Panc1 (cell line): ENCODE results near the gene ZER1. TPM values are rescaled to one million over a fixed set of nuclear protein-coding genes. Genes with fewer than 3 reads are reported as not detected.

Experiments
- ATAC-seq: fragments of 200-7000 bp; cut with Tn5 transposase; 2 replicates; pipeline ENCODE4 v1.9.1; 2020; ENCODE audit warnings: mild to moderate bottlenecking, moderate library complexity
- BruUV-seq: library from RNA; stranded (reverse); fragments of 400-500 nt; replicated peaks from 2 replicates; lab custom pipeline; 2021; lab: Mats Ljungman, UMichigan
- CTCF ChIA-PET: fragments of 300-600 bp; sonication (Branson Sonifier 250); formaldehyde crosslinking; loops from one replicate; lab custom pipeline; 2022; ENCODE audit warnings: antibody characterized with exemption; lab: Charles Lee
- POLR2A ChIA-PET: fragments of 300-600 bp; sonication (Branson Sonifier 250); formaldehyde crosslinking; loops from one replicate; lab custom pipeline; 2022; ENCODE audit warnings: antibody characterized with exemption; lab: Charles Lee
- DNase-seq: peaks from one replicate; pipeline ENCODE4 v3.0.0-alpha.2; 2010; ENCODE audit warnings: low read depth, low spot score
- H3K27ac ChIP-seq: 2 replicates; pipeline ENCODE4 v1.5.1; 2011; ENCODE audit warnings: mild to moderate bottlenecking, low read length, inconsistent platforms
- H3K27me3 ChIP-seq: fragments of 200-500 bp; sonication (Bioruptor generic); 2 replicates; pipeline ENCODE4 v1.6.0; 2014; ENCODE audit warnings: low read length, inconsistent platforms; ENCODE audit not compliant: control insufficient read depth, insufficient read depth
- H3K36me3 ChIP-seq: fragments of 200-500 bp; sonication (Bioruptor generic); 2 replicates; pipeline ENCODE4 v1.5.1; 2014; ENCODE audit warnings: inconsistent platforms, mild to moderate bottlenecking, low read length, moderate library complexity; ENCODE audit not compliant: control insufficient read depth, insufficient read depth
- H3K4me1 ChIP-seq: 2 replicates; pipeline ENCODE4 v1.5.1; 2011; ENCODE audit warnings: inconsistent platforms, mild to moderate bottlenecking, low read length, moderate library complexity; ENCODE audit not compliant: control insufficient read depth, insufficient read depth
- H3K4me3 ChIP-seq, 2 experiments: 2 replicates each; pipeline ENCODE4 v1.5.1; 2011 to 2012; ENCODE audit warnings: low read depth in 2 of 2, low read length in 2 of 2, mild to moderate bottlenecking in 2 of 2, inconsistent platforms in 1 of 2, moderate library complexity in 1 of 2
- H3K9me3 ChIP-seq: fragments of 200-500 bp; sonication (Bioruptor generic); 2 replicates; pipeline ENCODE4 v1.5.1; 2014; ENCODE audit warnings: low read depth, mild to moderate bottlenecking, inconsistent platforms, low read length, moderate library complexity; ENCODE audit not compliant: control insufficient read depth, insufficient read depth
- CTCF ChIP-seq: fragments of 450-650 bp; IDR thresholded peaks from 2 replicates; pipeline ENCODE4 v1.5.1; 2017; ENCODE audit warnings: mild to moderate bottlenecking
- POLR2AphosphoS5 ChIP-seq: IDR thresholded peaks from 2 replicates; pipeline ENCODE4 v1.6.1; 2012; ENCODE audit warnings: mild to moderate bottlenecking, low read depth, low read length, moderate library complexity
- SIN3A ChIP-seq: IDR thresholded peaks from 2 replicates; pipeline ENCODE4 v1.6.1; 2012; ENCODE audit warnings: low read depth, mild to moderate bottlenecking, low read length, moderate library complexity, borderline replicate concordance; ENCODE audit not compliant: insufficient read depth
- TCF7L2 ChIP-seq: IDR thresholded peaks from 2 replicates; pipeline ENCODE4 v1.6.1; 2011; ENCODE audit warnings: mild to moderate bottlenecking, low read depth, low read length, inconsistent platforms
- in situ Hi-C: cut with HindIII; loops from 2 replicates; pipeline ENCODE4 v1.10.0; 2016; ENCODE audit warnings: low sequenced_read_pairs, low pct_unique_long_range_greater_than_20kb
- intact Hi-C: fragments of 100-400 bp; cut with micrococcal nuclease; formaldehyde crosslinking; loops from one replicate; pipeline ENCODE4 v1.10.0; 2022; ENCODE audit not compliant: unreplicated experiment
- total RNA-seq: library from RNA; stranded (reverse); gene quantifications from one replicate; pipeline ENCODE4 v1.2.1, GENCODE V29; 2021; ENCODE audit not compliant: unreplicated experiment
- TF ChIP-seq, protein P1 (sequence below), 2 experiments: IDR thresholded peaks; 2 replicates each; pipeline ENCODE4 v1.6.1; 2011 to 2012; ENCODE audit warnings: low read depth in 2 of 2, control low read depth in 1 of 2, low read length in 1 of 2, mild to moderate bottlenecking in 1 of 2, moderate library complexity in 1 of 2; ENCODE audit not compliant: insufficient read depth in 1 of 2

ZER1 gene
- total RNA-seq, 1 experiment from 2014 or later = 16.2 TPM

DNA sequence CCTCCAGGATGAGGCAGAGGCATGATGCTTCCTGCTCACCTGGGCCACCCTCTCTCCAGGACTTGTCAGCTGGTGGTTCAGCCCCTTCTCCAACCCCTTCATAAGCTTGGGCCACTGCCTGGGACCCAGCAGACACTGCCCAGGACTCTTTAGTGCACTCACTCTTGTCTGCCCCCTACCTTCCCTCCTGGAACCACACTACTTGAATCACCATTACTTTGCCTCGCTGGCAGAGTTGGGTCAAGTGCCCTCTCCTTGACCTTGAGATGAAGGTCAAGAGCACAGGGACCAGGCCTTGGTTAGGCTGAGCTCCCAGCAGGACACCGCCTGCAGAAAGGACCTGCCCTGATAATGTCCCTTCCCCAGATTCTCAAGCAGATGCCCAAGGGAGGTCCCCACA lies 38.1 kb upstream of the ZER1 start:
- Histone ChIP-seq H3K27me3 (no peaks in the 10 kb centered on the region), H3K4me3 (no peak overlapping the region), H3K4me1 (no peaks in the 10 kb centered on the region), H3K27ac (no peak overlapping the region), H3K9me3 (no peaks in the 10 kb centered on the region), H3K36me3 (no peaks in the 10 kb centered on the region)
- intact Hi-C loops = loop anchor here (10.0 kb wide), 1 partner anchor 75 kb away; no protein-coding TSS in a partner anchor
- ChIA-PET POLR2A (no interaction called here), CTCF (no interaction called here)
- TF ChIP-seq POLR2AphosphoS5 = no peak
- TF ChIP-seq CTCF = no peak
- no peak for DNase-seq
- 0 out of 2 replicates have a peak, but pooled peaks have one; percentile 42 for ATAC-seq
- TSS peak; percentile 70 for BruUV-seq
- in situ Hi-C loops = no loop called here

- Histone ChIP-seq H3K9me3 (no peaks in the 10 kb centered on the region), H3K4me1 (no peaks in the 10 kb centered on the region), H3K36me3 (no peaks in the 10 kb centered on the region), H3K4me3 (no peak overlapping the region), H3K27me3 (no peaks in the 10 kb centered on the region), H3K27ac (no peak overlapping the region)
- no peak for DNase-seq
- POLR2A ChIA-PET = no interaction called here
- ATAC-seq = no peak
- TF ChIP-seq CTCF (no peak), POLR2AphosphoS5 (no peak), TCF7L2 (no peak), SIN3A (no peak)
- TF ChIP-seq, protein P1, sequence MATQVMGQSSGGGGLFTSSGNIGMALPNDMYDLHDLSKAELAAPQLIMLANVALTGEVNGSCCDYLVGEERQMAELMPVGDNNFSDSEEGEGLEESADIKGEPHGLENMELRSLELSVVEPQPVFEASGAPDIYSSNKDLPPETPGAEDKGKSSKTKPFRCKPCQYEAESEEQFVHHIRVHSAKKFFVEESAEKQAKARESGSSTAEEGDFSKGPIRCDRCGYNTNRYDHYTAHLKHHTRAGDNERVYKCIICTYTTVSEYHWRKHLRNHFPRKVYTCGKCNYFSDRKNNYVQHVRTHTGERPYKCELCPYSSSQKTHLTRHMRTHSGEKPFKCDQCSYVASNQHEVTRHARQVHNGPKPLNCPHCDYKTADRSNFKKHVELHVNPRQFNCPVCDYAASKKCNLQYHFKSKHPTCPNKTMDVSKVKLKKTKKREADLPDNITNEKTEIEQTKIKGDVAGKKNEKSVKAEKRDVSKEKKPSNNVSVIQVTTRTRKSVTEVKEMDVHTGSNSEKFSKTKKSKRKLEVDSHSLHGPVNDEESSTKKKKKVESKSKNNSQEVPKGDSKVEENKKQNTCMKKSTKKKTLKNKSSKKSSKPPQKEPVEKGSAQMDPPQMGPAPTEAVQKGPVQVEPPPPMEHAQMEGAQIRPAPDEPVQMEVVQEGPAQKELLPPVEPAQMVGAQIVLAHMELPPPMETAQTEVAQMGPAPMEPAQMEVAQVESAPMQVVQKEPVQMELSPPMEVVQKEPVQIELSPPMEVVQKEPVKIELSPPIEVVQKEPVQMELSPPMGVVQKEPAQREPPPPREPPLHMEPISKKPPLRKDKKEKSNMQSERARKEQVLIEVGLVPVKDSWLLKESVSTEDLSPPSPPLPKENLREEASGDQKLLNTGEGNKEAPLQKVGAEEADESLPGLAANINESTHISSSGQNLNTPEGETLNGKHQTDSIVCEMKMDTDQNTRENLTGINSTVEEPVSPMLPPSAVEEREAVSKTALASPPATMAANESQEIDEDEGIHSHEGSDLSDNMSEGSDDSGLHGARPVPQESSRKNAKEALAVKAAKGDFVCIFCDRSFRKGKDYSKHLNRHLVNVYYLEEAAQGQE (IDR thresholded peaks at IDR 0.05; ENCODE audit: insufficient read depth in 1 of 2, low read depth in 2 of 2, low read length in 1 of 2) = no peak
- intact Hi-C loops (no loop called here), in situ Hi-C loops (no loop called here)
- CTCF ChIA-PET = no interaction called here
- BruUV-seq = no TSS peak
These were observed 37.4 kb upstream of the ZER1 start for GRCh38 chr9:128809036-128809599.
